ENCODE measurements around the gene SLC4A1.

The SLC4A1 gene

GRCh38 chr17:44219616-44220212, 48.2 kb downstream of the SLC4A1 start, which contains the start of gene UBTF:
UBTF (minus strand) TSS chr17:44219675; CDS start chr17:44218229, 1,446 bp downstream.
- peak; percentile 91 for DNase-seq

GRCh38 chr17:44219108-44219615, 48.8 kb downstream of the SLC4A1 start:
- DNase-seq = no peak

DNA sequence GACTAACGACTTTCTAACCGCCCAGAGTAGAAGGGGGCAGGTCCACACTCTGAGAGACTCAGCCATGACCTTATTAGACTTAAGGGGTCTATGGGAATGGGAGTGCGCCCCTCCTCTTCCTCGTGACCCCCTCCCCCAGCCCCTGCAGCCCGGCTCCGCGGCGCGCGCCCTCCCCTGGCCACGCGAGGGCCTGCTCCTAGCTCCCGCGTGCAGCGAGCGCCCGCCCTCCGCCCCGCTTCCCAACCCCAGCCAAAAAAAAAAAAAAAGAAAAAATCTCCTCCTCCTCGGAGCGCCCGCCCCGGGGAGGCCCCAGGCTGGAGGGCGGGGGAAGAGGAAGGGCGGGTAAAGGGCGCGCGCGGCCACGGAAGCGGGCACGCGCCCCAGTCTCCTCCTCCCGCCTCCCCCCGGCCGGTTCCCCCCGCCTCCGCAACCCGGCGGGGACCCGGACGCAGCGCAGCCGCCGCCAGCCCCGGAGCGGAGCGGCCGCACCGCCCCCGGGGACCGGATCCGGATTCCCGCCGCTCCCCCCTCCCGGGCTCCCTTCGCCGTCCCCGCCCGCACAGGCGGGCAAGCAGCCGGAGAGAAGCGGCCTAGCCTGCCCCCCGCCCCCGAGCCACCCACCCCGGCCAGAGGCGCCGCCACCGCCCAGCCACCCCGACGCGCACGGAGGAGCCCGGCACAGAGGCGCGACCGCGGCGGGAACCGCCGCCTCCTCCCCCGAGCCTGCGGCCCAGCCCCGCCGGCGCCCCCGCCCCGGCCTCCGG, 49.4 kb downstream of the SLC4A1 start:
- peak; percentile 92 for DNase-seq

DNA sequence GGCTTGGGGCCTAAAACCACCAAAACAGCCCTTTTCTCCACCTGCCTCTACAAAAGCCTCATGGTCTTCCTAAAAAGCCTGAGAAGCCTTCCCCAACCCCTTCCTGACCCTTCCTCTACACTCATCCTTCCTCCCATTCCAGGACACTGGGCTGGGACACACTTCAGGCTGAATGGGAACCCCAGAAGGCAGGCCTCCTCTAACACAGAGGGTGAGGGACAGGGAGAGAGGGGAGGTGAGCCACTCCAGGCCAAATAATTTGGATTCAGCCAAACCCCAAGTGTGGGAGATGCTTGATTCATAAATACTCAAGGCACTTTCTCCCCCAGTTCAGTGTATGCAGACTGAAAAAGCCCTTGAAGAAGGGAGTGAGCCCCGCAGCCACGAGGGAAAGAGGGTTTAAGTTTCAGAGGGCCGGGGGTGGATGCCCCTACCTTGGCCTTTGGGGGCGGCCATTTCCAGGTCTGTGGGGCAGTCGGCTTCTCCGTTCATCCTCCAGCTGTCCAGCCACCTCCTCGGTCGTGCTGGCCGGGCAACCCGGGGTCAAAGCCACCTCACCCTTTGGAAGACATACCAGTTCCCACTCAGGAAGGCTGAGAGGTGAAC, 50.1 kb downstream of the SLC4A1 start:
- DNase-seq = no peak

- DNase-seq = no peak
These were observed 51.2 kb downstream of the SLC4A1 start for GRCh38 chr17:44216694-44217093.

DNA sequence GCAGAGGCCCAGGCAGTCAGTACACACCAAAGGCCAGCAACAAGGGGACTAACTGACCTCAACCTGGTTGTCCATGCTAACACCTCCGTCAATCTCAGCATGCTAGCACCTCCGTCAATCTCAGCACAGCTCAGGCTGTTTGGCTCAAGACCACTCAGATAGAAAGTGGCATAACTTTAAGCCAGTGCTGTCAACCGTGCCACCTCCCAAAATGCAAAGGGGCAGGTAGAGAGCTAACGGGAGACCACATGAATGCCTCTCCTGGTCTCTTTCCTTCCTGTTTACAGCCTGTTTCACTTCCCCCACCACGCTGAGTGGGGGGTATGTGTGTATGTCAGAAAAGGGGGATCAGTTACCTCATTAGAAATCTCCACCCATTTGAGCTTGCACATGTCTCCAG, 51.8 kb downstream of the SLC4A1 start:
- no peak for DNase-seq

GRCh38 chr17:44214896-44215295, 53.0 kb downstream of the SLC4A1 start:
- no peak for DNase-seq

GRCh38 chr17:44214230-44214494, 53.8 kb downstream of the SLC4A1 start:
- DNase-seq = no peak

DNA sequence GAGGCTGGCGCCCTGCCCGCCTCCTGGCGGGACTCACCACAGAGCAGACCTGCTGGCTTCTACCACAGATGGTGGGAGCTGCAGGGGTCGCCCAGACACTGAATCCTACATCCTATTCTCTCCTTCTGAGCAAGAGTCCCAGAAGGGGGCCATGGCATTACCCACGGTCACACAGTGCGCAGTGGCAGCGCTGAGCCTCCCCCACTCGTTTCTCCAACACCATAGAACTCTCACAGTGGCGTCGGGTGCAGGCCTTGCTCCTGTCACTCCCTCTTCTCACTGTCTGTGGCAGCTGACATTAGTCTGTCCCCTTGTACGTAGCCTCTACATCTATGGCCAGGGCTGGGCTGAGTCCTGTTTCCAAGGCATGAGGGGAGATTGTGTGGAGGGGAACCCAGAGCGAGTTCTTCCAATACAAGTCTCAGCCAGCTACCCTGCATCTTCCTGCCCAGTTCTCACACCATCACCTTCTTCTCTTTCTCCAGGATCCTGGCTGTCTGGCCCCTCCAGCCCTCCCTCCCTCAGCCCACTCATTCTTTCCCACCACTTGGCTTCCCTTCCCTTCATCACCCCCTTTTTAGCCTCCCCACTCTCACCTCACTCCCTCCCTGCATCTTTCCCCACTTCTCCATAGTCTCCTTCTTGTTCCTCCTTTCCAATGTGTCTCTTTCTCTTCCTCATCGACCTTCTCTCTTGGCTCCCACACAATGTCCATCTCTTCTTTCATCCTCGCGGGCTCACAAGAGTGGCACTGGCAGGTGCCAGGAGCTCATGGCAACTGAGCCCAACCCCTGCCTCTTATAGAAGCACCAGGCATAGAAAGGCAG, 54.3 kb downstream of the SLC4A1 start:
- DNase-seq = no peak

- DNase-seq = no peak
These were observed 55.2 kb downstream of the SLC4A1 start for GRCh38 chr17:44212507-44213402.

- no peak for DNase-seq
These were observed 56.4 kb downstream of the SLC4A1 start for GRCh38 chr17:44211281-44212265.

DNA sequence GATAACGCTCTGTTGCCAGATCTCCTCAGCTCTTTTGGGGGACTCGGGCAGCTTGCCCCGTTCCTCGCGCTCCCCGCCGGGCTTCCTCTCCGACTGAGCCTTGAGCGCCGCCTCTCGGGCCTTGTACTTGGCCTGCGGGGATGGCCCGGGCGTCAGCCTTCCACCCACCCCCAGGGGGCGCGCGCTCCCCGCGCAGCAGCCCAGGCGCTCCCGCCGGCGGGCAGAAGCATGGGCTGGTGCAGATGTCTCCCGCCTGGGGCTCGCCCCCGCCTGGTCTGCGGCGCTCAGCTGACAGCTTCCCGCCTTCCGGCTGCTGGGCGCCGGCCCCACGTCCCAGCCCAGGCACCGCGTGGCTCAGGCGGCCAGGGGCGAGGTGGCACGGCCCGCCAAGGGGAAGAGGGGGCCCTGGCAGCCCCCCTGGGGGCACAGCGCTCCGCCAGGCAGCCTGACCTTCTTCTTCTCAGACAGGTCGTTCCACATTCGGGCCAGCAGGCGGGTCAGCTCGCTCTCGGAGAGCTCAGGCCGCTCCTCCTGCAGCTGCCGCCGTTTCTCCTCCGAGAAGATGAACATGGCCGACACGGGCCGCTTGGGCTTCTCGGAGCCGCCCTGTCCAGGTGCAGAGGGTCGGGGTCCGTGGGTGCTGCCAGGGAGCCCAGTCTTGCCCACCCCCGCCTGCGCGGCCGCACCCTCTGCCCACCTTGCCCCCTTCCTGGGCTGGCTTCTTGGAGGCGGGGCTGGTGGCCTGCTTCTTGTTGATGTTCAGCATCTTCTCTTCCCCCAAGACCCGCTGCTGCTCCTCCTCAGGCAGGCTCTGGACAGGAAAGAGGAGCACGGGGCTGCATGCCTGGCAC, 57.4 kb downstream of the SLC4A1 start:
- peak; percentile 89 for DNase-seq

DNA sequence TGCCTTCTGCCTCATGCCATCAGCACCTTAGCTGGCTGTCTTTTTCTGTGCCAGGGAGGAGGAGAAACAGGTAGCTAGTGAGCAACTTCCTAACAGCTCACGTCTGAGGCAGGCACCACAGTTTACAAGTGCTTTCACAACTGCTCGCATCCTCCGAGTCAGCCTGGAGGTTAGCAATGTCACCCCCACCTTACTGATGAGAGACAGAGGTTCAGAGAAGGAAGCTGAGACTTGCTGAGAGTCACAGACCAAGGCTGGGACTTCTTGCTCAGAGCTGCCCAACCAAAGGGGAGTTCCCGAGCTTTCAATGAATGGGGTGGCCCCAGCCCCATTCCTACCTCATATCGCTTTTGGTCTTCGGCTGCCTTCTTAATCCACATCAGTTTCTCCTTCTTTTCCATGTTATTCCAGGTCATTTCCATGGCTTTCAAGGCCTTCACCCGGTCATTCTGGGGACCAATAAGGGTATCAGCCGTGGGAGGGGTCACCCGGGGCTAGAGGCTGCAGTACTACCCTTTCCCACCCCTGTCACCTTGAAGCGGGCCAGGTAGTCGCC, 58.1 kb downstream of the SLC4A1 start:
- no peak for DNase-seq

GRCh38 chr17:44207743-44208142, 60.2 kb downstream of the SLC4A1 start:
- no peak for DNase-seq

- DNase-seq = no peak
These were observed 60.6 kb downstream of the SLC4A1 start for GRCh38 chr17:44207319-44207718.

GRCh38 chr17:44206825-44207155, 61.1 kb downstream of the SLC4A1 start:
- no peak for DNase-seq

DNA sequence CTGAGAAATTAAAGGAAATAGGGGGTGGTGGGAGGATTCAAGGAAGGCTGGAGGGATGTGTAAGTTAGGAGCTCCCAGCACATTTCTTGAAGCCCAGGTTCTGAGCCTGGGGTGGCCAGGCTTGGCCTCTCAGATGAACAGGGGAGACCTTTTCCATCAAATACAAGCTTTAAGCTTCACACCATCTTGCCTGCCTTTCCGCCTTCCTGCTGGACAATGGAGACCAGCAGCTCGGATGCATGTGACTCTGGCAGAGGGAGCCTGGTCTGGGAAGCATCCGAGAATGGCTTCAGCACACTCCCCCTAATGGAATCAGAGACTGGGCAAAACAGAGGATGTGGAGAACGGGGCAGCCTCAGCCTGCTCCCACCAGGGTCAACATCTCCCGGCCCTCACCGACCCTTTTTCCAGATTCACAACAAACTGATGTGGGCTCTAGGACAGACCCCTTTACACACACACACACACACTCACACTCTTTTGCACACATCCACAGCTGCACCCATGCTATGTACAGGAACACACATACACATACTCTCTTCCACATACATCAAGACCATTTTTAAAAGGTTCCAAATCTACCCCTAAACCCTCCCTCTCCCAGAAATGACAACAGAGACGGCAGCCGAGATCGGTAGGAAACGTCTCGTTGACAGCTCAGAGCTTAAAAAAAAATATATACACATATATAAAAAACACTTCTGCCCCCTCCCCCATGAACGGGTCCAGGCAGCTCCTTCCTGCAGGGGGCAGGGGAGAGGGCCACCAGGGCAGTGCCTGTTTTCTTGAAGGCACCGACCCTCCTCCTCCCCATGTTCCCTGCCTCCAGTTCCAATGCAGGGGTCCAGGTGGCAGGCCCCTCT, 61.7 kb downstream of the SLC4A1 start:
- no peak for DNase-seq

- no peak for DNase-seq
These were observed 63.5 kb downstream of the SLC4A1 start for GRCh38 chr17:44204441-44204882.
